G401.6 (cell line): ENCODE measurements around the gene SYCN.

Source experiments
- FAIRE-seq: peaks from 2 replicates; lab custom pipeline; 2012; peaks lifted over from hg19 to GRCh38; lab: Jason Lieb, UNC

The SYCN gene

DNA sequence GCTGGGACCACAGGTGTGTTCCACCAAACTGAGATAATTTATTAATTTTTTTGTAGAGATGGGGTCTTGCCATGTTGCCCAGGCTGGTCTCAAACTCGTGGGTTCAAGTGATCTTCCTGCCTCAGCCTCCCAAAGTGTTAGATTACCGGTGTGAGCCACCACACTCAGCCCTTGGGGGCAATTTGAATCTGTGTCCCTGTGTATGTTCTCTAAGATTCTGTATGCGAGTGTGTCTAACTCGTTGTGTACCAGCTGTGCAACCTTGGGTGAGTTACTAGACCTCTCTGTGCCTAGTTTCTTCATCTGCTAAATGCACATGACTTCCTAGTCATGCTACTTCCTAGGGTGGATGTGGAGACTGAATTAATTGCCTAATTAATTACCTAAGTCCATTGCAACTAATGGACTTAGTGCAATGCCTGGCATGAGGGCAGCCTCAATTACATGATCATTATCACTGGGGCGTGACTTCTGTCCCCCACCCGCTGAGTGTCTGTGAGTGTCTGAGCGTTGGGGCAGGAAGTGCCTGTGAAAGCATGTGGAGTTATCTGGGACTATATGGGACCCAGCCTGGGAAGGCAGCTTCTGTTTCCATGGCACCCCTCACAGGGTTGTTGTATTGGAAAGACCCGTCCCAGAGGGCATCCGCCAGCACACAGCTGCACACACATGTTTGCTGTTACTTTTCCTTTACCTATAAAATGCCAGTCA lies 9.1 kb downstream of the SYCN start:
- no peak for FAIRE-seq

DNA sequence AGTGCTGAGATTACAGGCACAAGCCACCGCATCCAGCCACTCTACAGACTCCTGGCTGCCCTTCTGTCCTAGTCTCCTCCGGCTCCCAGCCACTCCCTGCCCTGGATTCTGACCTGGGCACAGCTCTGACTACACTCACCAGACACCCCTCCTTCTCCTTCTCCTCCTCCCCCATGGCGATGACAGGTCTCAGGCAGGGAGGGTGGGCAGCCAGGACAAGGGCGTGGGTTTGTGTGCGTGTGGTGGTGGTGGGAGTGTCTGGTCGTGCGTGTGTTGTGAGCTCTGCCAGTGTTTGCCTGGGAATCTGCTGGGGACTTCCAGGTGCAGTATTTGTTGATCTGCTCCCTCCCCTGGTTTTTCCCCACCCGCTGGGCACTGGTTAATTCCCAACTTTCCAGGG lies 10.3 kb downstream of the SYCN start:
- no peak for FAIRE-seq

DNA sequence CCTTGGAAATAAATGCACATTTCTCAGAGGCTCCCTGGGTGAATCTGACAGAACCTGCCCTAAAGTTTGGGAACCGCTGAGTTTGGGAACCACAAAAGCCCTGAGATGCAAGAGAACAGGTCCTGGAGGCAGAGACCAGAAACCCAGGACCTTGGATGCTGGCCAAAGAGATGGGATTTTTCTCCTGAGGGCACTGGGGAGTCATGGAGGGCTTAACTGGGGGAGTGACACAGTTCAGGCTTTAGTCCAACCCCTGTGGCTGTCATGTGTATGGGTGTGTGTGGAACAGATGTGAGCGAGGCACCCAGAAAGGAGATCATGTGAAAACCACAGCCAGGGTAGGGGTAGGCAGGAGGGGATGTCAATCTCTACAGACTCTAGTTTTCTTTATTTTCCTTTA lies 11.2 kb downstream of the SYCN start:
- FAIRE-seq = no peak

DNA sequence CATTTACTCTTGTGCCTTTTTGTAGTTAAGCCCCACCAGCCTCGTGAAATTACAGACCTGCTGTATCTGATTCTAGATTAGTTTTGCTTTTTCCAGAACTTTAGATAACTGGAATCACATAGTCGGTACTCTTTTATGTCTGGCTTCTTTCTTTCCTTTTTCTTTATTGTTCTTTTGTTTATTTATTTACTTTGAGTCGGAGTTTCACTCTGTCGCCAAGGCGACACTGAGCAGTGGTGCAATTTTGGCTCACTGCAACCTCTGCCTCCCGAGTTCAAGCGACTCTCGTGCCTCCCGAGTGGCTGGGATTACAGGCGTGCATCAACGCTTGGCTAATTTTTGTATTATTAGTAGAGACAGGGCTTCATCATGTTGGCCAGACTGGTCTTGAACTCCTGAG lies 13.3 kb downstream of the SYCN start:
- no peak for FAIRE-seq

DNA sequence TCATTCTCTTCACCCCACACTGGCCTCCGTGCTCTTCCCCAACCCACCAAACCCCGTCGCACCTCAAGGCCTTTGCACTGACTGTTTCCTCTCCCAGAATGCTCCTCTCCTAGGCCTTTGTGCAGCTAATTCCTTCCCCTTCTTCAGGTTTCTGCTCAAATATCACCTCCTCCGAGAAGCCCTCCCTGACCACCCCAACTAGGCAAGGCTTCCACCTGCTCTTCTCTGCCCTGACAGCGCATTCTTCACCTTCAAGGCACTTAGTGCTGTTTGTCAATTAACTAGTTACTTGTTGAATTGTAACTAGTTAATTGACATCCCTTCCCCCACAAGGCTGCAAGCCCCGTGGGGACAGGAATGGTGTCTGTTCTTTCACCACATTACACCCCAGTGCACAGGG lies 15.1 kb downstream of the SYCN start:
- no peak for FAIRE-seq

DNA sequence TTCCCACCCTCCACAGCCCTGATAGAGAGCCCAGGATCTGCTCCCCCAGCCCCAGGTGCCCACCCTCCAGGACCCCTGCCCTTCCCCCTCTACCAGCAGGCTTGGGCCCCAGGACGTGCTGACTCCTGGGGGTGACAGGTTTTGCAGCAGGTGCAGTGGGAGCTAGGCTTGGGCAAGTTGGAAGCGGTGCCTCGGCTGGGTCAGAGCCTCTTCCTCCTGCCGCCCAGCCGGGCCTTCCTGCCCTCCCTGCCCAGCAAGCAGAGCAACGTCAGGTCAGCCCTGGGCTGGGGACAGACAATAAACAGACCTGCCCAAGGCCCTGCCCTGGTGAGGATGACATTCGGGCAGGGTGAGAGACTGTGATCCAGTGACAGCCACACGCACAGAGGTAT lies 16.5 kb downstream of the SYCN start:
- no peak for FAIRE-seq

DNA sequence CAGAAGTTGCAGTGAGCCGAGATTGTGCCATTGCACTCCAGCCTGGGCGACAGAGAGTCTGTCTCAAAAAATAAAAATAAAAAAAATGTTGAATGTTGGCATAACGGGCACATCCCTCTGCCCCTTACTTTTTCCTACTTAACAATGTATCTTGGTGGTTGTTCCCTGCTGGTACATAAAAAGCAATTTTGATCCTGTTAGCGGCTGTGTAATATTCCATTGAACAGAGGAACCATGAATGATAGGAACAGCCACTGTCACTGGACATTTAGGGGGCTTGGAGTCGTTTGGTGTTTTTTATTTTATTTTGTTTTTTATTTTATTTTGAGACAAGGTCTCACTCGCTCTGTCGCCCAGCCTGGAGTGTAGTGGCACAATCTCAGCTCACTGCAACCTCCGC lies 17.7 kb downstream of the SYCN start:
- no peak for FAIRE-seq

DNA sequence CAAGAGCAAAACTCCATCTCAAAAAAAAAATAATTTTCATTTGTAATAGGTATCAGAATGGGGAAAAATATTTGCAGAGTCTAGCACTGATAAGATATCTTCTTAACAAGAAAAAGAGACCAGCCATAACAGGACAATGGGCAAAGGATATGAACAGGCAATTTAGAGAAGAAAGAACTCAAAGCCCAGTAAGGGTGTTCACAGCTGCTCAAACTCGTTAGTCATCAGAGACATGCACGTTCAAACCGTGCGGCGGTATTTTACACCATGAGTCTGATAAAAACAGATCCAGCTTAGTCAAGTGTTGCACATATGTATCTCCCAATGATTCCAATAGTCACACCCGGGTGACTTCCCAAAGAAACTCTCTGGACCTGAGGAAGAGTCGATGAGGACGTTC lies 21.0 kb downstream of the SYCN start:
- no peak for FAIRE-seq

DNA sequence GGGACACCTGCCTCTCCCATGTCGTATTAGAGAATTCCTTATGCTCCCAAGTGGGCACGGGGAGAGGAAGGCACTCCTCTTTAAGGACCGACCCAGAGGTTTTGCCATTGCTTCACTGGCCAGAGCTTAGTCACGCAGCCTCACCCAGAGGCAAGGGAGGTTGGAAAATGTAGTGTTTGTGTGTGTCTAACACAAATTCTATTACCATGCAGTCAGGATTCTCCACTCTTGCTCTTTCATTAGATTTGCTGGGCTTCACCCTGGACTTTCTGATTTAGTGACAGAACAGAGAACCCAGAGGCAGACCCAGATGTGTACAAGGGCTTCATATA lies 21.9 kb downstream of the SYCN start:
- FAIRE-seq = no peak

DNA sequence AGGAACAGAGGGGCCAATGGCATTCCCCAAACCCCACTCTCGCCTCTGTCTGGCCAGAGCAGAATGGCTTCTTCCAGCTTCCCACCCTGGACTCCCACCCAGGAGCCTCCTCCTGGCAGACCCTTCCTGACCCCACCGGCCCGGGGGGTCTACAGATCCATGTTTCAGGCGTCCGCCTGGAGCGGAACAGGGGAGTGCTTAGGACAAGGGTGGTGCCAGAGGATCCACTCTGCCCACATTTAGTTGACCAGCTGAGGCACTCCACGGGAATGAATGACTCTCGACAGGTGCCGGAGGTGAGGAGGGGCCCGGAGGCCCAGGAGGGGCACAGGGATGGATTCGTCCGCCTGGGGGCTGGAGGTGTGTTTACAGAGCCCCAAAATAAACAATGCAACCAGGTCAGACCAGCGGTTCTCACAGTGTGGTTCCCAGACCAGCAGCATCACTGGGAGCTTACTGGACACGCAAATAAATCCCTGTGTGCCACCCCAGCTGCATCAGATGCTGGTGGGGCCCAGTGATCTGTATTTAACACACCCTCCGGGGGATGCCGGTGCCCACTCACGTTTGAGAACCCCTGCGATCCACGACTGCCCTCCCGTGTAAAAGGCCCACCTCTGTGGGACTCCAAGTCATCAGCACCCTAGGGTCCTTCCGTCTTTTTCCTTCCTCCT lies 22.4 kb downstream of the SYCN start:
- FAIRE-seq = no peak

DNA sequence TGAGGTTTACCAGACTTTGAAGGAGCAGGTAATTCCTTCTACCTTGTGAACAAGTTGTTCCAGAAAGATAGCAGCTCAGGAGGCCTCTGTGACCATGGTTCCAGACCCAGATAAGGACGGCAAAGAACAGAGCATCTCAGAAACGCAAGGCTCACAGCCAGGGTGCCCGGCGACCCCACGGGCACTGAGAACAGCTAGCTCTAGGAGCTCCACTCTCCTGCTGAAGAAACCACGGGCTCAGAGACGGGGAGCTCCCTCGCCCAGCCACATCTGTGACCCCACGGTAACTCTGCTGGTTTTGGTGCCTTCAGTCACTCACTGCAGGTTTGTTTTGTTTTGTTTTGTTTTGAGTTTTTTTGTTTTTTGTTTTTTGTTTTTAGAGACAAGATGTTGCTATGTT lies 23.3 kb downstream of the SYCN start:
- FAIRE-seq = no peak

DNA sequence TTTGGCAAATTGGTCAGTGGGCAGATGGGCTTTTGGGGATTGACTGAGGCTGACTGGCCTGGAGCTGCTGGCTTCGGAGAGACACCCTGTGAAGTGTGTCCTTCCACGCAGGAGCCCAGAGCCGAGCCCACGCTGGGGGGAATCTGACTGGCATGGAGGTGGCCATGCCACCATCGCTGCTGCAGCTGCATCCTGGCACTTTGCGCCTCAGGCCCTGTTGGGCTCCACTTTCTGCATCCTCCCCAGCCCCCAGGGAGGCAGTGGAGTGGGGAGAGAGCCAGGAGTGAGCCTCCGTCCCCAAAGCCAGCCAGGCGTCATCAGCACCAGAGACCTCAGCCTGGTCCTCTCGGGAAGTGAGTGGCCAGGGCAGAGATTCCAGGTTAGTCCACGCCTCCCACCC lies 24.3 kb downstream of the SYCN start:
- FAIRE-seq = no peak

DNA sequence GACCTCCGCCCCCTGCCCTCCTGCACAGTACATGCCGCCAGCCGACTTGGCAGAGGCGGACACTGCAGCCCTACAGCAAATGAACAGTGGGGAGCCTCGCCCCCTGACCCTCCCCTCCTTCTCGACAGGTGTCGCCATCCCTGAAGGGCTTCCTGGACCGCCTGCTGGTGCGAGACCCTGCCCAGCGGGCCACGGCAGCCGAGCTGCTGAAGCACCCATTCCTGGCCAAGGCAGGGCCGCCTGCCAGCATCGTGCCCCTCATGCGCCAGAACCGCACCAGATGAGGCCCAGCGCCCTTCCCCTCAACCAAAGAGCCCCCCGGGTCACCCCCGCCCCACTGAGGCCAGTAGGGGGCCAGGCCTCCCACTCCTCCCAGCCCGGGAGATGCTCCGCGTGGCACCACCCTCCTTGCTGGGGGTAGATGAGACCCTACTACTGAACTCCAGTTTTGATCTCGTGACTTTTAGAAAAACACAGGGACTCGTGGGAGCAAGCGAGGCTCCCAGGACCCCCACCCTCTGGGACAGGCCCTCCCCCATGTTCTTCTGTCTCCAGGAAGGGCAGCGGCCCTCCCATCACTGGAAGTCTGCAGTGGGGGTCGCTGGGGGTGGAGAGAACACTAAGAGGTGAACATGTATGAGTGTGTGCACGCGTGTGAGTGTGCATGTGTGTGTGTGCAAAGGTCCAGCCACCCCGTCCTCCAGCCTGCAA lies 25.6 kb downstream of the SYCN start:
- FAIRE-seq = no peak

DNA sequence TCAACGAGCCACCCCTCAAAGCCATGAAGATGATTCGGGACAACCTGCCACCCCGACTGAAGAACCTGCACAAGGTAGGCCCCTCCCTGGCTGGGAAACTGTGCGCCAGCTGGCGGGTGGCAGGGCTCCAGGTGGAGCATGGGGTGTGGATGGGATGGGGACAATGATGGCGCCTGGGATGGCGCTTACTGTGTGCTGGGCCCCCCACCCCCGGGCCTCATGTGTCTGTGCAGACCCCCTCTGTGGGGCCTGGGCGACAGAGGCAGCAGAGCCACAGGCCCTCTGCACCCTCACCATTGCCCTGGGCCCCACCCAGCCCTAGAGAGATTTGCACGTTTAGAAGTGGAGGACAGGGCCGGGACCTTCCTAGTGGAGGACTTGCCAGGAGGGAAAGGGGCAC lies 26.3 kb downstream of the SYCN start:
- FAIRE-seq = no peak

DNA sequence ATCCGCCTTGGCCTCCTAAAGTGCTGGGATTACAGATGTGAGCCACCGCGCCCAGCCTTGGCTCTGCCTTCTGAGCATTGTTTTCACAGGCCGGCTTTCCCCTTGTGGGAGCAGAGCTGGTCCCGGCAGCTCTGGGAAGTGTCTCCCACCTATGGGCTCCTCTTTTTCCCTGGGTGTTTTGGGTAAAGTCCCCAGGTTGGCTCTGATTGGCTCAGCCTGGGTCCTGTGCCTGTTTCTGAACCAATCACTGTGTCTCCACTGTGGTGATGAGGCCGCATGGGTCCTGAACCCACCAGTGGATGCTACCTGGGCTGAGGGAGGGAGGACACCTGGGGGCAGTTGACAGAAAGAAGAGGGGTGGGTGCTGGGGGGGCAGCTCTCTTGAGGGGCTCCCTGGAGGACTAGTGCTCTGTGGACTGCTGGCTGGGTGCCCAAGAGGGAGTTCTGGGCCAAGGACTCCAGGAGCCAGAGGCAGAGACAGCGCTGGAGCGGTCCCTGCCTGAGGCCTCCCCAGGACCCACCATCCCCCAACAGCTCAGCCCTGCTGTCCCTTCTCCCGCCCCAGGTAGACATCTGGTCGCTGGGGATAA lies 26.9 kb downstream of the SYCN start:
- no peak for FAIRE-seq

DNA sequence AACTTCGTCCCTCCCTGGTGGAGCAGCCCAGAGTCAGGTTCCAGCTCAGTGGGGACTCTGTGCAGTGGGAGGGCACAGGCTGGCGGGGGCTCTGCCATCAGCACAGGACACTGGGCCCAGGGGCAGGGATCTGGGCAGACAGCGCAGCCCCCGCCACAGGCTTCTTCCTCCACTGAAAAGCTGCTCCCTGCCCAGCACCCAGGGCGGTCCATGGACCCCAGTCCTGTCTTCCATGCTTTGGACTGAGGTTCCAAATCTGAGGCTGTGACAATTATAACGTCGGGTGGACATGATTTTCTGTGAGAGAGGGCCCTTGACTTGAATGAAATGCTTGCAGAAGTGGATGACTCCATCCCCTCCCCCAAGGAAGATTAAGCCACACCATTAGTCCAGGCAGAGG lies 28.5 kb downstream of the SYCN start:
- FAIRE-seq = no peak

DNA sequence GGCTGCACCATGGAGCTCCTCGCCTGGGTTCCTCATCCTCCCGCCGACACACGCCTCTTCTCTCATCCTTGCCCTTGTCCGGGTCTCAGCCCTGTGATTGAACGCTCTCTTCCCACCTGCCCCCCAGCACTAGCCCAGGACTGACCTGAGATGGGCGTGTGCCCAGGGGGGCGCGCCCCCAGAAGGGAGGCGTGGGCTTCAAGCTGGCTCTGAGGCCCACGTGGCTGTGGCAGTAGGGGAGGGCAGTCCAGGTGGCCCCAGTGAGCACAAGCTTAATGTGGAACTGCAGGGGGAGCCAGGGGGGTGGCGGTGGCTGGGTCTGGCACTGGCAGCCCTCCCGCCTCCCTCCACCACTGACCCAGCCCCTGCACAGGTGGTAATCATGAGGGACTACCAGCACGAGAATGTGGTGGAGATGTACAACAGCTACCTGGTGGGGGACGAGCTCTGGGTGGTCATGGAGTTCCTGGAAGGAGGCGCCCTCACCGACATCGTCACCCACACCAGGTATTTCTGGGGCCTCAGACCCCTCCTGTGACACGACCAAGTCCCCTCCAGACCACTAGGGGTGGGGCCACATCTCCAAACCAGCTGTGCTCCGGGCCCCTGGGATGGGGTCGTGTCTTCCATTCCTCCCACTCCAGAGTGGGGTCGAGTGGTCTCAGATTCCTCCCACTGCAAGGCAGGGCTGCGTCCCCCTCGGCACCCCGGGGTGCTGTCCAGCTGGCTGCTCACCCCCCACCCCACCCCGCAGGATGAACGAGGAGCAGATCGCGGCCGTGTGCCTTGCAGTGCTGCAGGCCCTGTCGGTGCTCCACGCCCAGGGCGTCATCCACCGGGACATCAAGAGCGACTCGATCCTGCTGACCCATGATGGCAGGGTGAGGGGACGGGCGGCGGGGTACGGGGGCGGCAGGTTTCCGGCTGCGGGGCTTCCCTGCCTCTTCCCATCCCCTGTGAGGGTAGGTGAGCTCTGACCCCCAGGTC lies 29.2 kb downstream of the SYCN start:
- no peak for FAIRE-seq

DNA sequence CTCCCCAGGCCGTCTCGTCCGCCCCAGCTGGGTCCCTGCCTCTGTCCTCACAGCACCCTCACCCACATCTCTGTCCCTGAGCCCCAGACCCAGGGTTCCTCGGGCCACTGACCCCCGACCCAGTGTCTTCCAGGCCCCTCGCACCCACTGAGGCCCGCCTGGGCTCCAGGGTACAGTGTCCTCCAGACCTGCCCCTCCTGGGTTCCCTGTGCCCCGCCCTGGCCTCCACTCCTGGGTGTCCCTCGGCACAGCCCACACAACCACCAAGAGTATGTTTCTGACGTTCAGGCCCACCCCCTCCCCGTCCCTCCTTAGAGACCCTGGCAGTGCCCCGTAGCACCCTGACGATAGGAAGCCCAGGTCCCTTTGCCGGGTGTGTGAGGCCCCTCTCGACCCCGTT lies 29.9 kb downstream of the SYCN start:
- FAIRE-seq = no peak

DNA sequence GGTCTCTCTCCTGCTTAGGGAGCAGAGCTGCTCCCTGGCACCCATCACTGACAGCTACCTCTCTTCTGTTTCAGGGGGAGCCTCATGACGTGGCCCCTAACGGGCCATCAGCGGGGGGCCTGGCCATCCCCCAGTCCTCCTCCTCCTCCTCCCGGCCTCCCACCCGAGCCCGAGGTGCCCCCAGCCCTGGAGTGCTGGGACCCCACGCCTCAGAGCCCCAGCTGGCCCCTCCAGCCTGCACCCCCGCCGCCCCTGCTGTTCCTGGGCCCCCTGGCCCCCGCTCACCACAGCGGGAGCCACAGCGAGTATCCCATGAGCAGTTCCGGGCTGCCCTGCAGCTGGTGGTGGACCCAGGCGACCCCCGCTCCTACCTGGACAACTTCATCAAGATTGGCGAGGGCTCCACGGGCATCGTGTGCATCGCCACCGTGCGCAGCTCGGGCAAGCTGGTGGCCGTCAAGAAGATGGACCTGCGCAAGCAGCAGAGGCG lies 30.5 kb downstream of the SYCN start:
- FAIRE-seq = no peak

DNA sequence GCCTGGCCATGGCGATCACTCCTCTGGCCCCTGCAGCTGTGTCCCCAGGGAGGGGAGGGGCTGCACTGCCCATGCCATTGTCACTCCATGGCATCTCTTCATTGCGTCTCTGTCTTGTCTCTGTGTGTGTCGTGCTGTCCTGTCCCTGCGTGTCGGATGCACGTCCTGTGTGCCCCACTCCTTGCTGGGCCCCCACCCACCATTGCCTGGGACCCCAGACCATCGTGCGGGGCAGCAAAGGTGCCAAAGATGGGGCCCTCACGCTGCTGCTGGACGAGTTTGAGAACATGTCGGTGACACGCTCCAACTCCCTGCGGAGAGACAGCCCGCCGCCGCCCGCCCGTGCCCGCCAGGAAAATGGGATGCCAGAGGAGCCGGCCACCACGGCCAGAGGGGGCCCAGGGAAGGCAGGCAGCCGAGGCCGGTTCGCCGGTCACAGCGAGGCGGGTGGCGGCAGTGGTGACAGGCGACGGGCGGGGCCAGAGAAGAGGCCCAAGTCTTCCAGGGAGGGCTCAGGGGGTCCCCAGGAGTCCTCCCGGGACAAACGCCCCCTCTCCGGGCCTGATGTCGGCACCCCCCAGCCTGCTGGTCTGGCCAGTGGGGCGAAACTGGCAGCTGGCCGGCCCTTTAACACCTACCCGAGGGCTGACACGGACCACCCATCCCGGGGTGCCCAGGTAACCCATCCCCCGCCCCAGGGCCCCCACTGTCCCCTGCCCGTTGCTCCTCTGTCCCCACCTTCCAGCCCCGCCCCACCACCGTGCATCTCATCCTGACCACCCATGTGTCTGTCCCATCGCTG lies 31.2 kb downstream of the SYCN start:
- no peak for FAIRE-seq
